Hypothalamus (tissue), 51 donors: ENCODE measurements around the gene TCF25.
"Not testable (repeated sequence)": the region's sequence is repeated elsewhere in the genome, so short reads cannot be mapped to it uniquely, and the experiment has no call there.

Experiments
- DNase-seq, 51 donors: peaks; one replicate each; lab custom pipeline; 2025; lab: John Stamatoyannopoulos, UW

The TCF25 gene

DNA sequence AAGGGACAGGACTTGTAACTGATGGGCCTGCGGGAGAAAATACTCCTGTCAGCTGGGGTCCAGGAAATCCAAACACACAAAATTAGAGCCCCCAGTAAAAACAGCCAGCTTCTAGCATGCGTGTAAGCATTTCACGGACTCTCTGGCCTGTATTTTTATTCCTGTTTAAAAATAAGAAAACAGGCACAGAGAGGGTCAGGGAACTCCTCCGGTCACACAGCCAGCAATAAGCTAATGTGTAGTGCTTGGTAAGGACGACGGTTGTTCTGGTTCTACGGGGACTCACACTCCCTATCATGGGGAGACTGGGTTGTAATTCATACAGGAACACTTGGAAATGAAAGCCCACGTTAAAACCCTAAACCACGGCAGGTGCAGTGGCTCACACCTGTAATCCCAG lies 1.5 kb upstream of the TCF25 start:
- DNase-seq, result no peak

DNA sequence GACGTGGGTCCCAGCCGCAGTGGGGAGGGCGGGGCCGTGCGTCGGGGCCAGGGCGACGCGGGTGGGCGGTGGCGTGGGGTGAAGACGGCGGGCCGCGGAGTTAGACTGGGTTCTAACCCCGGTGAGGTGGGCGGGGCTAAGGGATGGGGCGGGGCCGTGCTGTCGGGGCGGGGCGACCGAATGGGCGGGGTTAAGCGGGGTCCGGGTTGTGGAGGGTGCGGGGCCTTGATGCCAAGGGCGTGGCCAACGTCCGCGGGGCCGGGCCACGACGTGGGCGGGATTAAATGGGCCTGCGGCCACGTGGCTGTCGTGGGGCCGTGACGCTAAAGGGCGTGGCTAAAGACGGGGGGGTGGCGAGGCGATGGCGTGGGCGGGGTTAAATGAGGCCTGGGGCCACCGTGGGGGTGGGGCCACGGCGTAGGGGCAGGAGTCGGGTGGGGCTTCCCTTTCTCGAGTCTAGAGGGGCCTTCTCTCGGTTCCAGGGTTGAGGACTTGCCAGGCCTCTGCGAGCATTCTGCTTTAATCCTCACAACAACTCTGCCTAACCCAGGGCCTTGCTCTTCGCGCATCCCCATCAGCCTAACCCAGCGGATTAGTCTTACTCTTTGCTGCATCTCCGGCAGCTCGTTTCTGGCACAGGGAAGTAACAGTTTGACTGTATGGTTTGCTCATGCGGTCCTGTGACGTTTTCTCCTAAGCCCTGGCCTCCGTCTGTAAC lies 739 bp downstream of the TCF25 start:
- DNase-seq, result peak; percentile 76 to 99 (median 95)

GRCh38 chr16:89879123-89879522 lies 5.7 kb downstream of the TCF25 start:
- not testable (repeated sequence) for DNase-seq

DNA sequence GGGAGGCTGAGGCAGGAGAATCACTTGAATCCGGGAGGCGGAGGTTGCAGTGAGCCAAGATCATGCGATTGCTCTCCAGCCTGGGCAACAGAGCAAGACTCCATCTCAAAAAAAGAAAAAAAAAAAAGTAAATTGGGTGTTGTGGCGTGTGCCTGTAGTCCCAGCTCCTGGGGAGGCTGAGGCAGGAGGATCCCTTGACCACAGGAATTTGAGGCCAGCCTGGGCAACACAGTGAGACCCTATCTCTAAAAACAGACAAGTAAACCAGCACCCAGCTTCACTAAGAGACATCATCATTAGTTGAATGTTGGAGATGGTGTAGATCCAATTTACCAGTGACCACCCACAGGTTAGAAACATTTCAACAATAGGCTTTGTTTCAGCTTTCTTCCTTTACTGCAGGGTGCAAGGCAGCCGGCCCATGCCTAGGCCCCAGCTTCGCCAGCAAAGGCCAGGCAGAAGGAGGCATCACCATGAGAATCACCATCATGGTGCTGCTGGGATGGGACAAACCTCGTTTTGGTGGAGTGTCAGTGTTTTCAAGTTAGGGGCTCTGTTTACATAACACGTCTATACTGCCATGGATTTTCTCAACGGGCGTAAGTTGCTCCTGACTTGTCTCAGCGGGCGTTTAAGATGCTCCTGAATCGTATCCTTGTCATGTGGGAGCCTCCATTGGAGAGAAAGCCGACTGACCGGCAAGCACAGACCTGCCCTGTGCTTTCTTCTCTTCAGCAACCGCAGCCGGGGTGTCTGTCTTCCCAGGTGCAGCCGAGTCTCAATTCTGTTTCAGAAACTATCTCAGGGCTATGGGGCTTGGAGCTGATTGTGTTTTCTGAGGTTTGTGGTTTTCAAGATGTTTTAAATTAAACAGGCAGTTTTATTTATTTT lies 7.3 kb downstream of the TCF25 start:
- DNase-seq, result no peak

GRCh38 chr16:89881368-89881730 lies 8.0 kb downstream of the TCF25 start:
- no peak for DNase-seq

DNA sequence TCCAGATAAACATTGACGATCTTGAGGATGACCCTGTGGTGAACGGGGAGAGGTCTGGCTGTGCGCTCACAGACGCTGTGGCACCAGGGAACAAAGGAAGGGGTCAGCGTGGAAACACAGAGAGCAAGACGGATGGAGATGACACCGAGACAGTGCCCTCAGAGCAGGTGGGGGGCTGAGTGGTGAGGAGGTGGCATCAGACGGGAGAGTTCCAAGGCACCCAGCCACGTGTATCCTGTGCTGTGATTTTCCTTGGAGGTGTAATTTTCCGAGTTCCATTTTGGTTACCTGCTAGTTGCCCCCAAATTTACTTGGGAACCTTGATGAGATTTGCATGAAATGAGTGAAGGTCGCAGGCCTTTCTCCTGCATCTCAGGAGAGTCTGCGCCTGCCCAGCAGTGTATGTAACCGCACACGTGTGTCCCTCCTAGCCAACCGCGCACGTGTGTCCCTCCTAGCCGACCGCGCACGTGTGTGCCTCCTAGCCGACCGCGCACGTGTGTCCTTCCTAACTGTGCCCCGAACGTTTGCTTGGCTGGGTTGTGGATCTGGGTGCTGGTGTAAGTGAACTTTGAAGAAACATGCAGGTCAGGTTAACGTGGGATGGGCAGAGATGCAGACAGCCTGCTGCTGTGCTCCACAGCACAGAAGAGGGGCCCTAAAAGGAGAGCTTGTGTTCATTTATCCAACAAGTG lies 10.1 kb downstream of the TCF25 start:
- DNase-seq, result no peak

- no peak for DNase-seq
These were observed 10.6 kb downstream of the TCF25 start for GRCh38 chr16:89884041-89884421.

DNA sequence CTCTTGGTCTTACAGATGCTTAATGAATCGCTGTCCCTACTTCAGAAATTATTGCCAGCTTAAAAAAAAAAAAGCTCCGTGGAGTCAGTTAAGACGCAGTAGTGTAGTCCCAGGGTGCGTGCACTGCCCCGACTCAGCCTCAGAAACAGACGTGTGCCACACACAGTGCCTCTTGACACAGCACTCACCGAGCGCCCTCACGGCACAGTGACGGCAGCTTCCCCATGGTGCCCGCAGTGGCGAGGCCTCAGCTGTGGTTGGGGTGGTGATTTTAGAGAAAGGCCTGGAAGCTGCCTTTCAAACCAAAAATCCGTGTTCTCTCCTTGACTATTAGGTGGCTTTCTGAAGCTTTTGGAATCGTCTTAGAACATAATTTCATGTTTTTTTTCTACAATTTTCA lies 13.9 kb downstream of the TCF25 start:
- no peak for DNase-seq

DNA sequence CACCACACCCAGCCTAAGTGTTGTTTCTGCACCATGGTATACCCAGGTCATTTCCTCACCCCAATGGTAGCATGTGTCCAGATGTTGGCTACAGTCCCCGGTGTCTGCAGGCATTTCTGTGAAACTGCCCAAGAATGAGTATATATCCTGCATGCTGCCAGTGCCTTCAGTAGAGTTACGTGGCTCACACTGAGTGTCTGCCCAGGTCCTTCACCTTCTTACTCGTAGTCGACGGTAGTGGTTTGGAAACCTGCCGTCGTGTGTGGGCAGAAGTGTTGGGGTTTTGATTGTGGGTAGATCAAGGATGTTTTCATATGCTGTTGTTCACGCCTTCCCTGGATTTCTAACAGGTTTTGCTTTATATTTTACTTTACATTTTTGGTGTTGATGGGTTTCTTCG lies 16.8 kb downstream of the TCF25 start:
- DNase-seq, result no peak

- DNase-seq, result no peak
These were observed 17.7 kb downstream of the TCF25 start for GRCh38 chr16:89890886-89891657.

GRCh38 chr16:89892055-89892630 lies 18.8 kb downstream of the TCF25 start:
- DNase-seq, result no peak

GRCh38 chr16:89892635-89893034 lies 19.2 kb downstream of the TCF25 start:
- no peak for DNase-seq

GRCh38 chr16:89893642-89894548 lies 20.5 kb downstream of the TCF25 start:
- no peak for DNase-seq

- DNase-seq, result no peak
These were observed 22.3 kb downstream of the TCF25 start for GRCh38 chr16:89895482-89896250.

DNA sequence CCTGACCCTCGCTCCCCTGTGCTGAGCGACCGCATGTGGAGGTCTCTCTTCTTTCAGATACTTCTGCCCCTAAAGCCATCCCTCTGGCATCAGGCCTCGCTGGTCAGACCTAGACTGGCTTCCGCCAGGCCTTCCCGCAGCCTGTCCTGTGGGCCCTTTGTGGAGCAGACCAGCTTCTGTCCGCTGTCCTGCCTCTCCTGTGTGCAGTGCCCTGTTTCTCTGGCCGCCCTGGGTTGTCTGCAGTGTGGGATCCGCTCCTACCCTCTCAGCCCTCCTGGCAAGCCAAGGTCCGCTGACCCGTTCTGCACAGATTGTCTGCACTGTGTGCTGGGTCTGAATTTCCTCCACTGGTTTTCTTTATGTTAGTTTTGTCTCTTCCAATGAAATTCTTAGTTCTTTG lies 23.8 kb downstream of the TCF25 start:
- no peak for DNase-seq

DNA sequence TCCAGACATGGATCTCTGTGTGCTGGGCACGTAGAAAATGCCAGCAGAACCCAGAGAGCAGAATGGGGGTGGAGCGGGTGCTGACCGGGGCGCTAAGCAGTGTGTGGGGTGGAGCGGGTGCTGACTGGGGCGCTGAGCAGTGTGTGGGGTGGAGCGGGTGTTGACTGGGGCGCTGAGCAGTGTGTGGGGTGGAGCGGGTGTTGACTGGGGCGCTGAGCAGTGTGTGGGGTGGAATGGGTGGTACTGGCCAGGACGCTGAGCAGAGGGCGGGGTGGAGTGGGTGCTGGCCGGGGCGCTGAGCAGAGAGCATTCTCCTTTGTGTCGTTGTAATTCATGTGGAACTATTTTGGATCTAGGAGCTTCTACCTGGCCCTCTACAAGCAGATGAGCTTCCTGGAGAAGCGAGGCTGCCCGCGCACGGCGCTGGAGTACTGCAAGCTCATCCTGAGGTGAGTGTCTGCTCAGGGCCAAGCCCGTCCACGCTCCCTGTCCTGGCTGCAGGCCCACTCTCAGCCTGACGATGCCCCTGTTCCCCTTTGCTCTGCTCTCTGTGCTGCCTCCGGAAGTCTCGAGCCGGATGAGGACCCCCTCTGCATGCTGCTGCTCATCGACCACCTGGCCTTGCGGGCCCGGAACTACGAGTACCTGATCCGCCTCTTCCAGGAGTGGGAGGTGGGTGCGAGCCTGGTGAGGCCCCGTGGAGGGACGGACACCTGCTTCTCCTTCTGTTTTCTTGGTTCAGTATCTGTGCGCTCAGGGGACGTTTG lies 25.0 kb downstream of the TCF25 start:
- DNase-seq, result no peak

GRCh38 chr16:89899879-89900481 lies 26.6 kb downstream of the TCF25 start:
- no peak for DNase-seq
